GM18909 (cell line): ENCODE results near the gene ATP11A.
A peak's percentile ranks its signal among the peaks of the same experiment; 100 is the strongest.

Experiments
- ATAC-seq: cut with Tn5 transposase; IDR thresholded peaks from one replicate; pipeline ENCODE4 v1.9.1; 2021; ENCODE audit warnings: mild to moderate bottlenecking; ENCODE audit not compliant: unreplicated experiment, poor library complexity

The ATP11A gene

GRCh38 chr13:112689303-112690245, at the start of gene ATP11A:
Gene ATP11A, plus strand, starts transcription at chr13:112690038. Its CDS starts 379 bp downstream, at chr13:112690417.
- ATAC-seq: peak; percentile 72

DNA sequence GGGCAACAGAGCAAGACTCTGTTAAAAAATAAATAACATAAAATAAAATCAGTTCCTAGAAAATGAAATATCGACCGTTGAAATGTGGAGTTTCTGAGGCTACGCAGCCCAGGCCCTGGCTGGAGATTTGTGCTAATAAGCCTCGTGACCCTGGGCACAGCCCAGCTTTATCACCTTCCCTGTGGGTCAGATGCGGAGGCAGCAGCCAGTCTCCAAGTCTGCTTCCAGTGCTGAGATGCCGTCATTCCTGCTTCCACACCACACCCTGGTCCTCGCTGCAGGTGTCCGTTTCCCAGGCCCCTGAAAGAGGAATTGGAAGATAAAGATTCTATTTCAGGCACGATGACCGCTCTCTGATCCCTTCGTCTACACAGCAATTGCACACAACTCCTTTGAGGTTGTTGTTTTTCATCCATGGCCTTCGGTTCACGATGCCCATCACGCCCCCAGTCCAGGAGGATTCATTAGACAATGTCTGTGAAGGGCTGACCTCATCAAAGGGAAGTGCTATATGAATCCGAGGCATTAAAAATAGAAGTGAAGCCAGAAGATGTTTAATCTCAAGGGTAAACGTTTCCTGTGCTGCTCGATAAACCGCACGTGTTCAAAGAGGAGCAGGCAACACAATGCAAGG, 48.3 kb upstream of the ATP11A start:
- no peak for ATAC-seq

GRCh38 chr13:112642090-112642460, 47.8 kb upstream of the ATP11A start:
- no peak for ATAC-seq

DNA sequence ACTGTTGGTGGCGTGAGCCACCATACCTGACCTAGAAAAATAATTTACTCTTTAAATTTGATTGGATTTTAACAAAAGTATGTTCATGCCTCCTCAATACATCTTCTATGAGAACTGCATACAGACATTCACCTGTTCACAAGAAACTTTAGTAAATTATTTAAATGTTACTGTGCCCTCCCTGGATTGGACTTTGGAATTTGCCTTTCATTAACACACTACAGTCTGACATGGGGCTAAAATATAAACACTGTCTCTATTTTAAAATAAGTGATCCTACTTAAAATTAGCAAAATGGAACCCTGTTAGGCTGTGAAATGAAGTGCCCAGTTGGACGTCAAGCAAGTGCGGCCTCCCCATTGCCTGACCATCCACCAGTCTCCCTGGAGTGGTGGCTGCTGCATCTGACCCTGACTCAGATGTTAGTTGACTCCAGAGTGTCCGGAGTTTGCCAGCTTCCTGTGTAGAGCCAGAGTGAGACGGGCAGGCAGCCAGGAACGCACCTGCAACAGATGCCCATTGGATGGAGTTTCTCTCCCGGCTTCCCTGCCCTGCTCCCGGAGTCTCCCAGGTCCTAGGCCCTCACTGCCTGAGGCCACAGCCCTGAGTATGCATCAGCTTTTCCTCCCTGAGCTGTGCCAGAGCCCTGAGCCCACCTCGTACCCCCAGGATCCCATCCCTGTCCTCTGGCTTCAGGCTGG, 45.9 kb upstream of the ATP11A start:
- no peak for ATAC-seq

DNA sequence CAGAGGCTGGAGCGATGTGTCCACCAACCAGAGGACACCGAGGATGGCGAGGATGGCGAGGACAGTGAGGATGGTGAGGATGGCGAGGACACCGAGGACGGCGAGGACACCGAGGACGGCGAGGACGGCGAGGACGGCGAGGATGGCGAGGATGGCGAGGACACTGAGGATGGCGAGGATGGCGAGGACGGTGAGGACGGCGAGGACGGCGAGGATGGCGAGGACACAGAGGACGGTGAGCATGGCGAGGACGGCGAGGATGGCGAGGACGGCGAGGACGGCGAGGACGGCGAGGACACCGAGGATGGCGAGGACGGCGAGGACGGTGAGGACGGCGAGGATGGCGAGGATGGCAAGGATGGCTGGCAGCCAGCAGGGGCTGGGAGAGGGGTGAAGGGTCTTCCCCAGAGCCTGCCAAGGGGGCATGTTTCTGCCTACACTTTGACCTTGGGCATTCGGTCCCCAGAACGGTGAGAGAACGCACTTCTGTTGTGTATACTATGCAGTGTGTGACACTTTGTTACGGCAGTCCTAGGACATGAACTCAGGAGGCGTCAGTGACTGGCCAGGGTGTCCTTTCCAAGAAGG, 44.4 kb upstream of the ATP11A start:
- no peak for ATAC-seq

DNA sequence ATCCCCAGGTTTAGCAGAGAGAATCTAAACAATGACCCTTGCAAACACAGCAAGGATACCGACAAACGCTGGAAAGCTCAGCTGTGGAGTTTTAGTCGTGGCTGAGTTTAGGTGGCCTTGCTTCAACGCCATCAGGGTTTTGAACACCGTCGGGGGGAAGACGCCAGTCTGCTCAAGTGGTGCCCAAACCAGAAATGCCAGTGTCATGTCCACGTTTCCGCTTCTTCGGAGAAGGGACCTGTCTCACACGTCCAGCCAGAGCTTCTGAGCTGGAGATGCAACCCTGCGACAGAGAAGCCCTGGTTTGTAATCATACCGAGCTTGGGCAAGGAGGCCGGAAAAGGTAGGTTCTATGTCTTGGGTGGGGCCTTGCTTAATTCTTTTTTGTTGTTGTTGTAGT, 42.6 kb upstream of the ATP11A start:
- no peak for ATAC-seq

- ATAC-seq: no peak
Measured at GRCh38 chr13:112648101-112648500, 41.7 kb upstream of the ATP11A start.

GRCh38 chr13:112648966-112649690, 40.7 kb upstream of the ATP11A start:
- no peak for ATAC-seq

GRCh38 chr13:112651311-112651710, 38.5 kb upstream of the ATP11A start:
- no peak for ATAC-seq

DNA sequence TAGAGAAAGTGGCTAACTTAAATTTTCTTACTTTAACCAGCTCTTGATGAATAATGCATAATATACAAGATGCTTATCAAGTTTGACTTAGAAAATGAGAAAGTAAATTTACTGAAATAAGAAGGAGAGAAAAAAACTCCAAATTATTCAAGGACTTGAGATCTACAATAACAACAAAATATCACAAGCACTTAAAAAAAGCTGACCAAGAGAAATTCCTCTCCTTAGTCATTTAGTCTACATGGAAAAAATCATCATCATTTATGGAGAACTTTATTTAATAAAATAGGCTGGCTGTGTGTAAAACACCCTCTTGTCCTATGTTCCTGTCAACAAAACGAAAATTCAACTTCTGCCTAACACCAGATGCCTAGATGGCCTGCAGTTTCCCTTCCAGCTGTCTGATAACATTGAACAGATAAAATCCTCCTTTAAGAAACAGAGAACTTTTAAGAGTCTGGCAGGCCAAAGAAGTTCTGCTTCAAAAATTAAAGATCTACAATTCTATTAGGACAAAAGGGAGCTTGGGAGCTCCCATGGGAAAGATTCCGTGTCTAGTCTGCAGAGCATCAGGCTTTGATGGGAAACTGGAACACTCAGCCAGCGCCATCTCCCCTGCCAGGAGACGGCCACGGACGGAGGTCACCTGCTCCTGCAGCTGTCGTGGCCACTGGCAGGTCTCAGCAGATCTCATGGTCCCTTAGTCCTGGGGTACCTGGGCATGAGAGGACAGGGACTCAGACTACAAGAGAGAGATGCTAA, 37.9 kb upstream of the ATP11A start:
- ATAC-seq: no peak

- no peak for ATAC-seq
Measured at GRCh38 chr13:112652512-112653070, 37.2 kb upstream of the ATP11A start.

- no peak for ATAC-seq
Measured at GRCh38 chr13:112653071-112653470, 36.8 kb upstream of the ATP11A start.

- ATAC-seq: no peak
Measured at GRCh38 chr13:112655913-112656312, 33.9 kb upstream of the ATP11A start.

DNA sequence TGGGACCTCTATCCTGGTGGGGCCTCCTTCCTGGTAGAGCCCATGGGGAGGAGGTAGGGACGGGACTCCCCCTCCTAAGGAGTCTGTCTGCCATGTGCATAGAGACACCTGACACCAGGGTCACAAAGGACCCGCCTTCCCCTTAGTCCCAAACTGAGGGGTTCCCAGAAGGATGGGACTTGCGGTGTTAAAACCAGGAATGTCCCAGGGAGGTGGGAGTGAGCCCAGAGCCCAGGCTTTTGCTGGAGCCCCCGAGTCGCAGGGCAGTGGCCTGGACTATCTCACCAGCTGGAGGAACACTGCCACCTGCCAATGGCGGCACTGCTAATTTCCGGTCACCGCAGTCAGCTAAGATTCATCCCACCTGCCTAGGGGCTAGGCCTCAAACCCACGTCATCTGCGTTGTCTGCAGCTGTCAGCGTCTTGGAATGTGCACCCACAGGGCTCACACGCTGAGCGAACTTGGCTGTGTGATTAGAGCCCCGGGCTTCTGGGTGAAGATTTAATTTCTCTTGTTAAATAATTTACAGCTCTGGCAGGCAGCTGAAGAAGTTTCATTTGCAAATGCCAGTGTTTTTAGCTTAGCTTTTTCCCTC, 31.9 kb upstream of the ATP11A start:
- no peak for ATAC-seq

DNA sequence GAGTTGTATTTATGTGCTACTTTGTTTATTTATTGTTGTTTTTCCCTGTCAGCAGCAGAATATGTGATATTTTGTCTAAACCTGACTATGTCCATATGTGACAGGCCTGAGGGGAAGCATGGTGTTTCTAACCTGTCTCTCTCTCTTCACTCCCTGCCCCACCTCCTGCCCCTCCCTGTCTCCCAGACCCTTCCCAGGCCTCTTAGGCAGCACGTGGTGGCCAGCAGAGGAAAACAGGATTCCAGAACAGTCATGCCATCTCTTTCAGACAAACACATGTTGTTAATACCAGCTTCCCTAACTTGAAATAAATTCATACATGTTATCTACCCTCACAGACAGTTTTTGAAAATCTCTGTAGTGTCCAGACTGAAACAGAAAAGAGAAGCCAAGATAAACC, 31.0 kb upstream of the ATP11A start:
- ATAC-seq: no peak

GRCh38 chr13:112661291-112661690, 28.5 kb upstream of the ATP11A start:
- no peak for ATAC-seq

- ATAC-seq: no peak
Measured at GRCh38 chr13:112664501-112665203, 25.2 kb upstream of the ATP11A start.

- ATAC-seq: no peak
Measured at GRCh38 chr13:112668924-112669323, 20.9 kb upstream of the ATP11A start.
